IPS DF 6.9 (cell line): ENCODE results near the gene NTNG2.

Experiments used
- DNase-seq: peaks from one replicate; pipeline ENCODE4 v3.0.0-alpha.2; 2013; ENCODE audit warnings: low read depth, low spot score
- H3K27ac ChIP-seq: one replicate; pipeline ENCODE4 v1.5.1; 2013; ENCODE audit warnings: low read length, control low read depth
- H3K27me3 ChIP-seq: 2 replicates; pipeline ENCODE4 v1.6.1; 2013; ENCODE audit warnings: mild to moderate bottlenecking, low read length; ENCODE audit not compliant: control insufficient read depth, insufficient read depth
- H3K36me3 ChIP-seq: 2 replicates; pipeline ENCODE4 v1.6.1; 2013; ENCODE audit warnings: low read length; ENCODE audit not compliant: control insufficient read depth, insufficient read depth
- H3K4me1 ChIP-seq: 2 replicates; pipeline ENCODE4 v1.6.1; 2013; ENCODE audit warnings: low read length; ENCODE audit not compliant: control insufficient read depth, insufficient read depth
- H3K4me3 ChIP-seq: 2 replicates; pipeline ENCODE4 v1.5.1; 2013; ENCODE audit warnings: mild to moderate bottlenecking, low read length
- H3K9me3 ChIP-seq: 2 replicates; pipeline ENCODE4 v1.6.1; 2013; ENCODE audit warnings: low read length, inconsistent platforms; ENCODE audit not compliant: control insufficient read depth, insufficient read depth
- WGBS: extraction: QIAGEN DNeasy Blood & Tissue Kit; methylation state at CpG from one replicate; pipeline ENCODE4 v1.1.7; 2013; ENCODE audit warnings: mixed read lengths, missing lambda C conversion rate; ENCODE audit not compliant: insufficient read length, insufficient coverage; 5-methylcytosine and 5-hydroxymethylcytosine counted together

NTNG2 gene

GRCh38 chr9:132146039-132146438 lies 15.8 kb upstream of the NTNG2 start:
- H3K27ac ChIP-seq = no peak overlapping the region
- H3K27me3 ChIP-seq = no peaks in the 10 kb centered on the region
- H3K36me3 ChIP-seq = no peaks in the 10 kb centered on the region
- no peaks in the 10 kb centered on the region for H3K9me3 ChIP-seq
- no CpG with 5 or more reads among the region's 12 CpGs for WGBS
- H3K4me1 ChIP-seq = 0 out of 2 replicates have a peak, but pooled peaks cover 1% of the 10 kb centered on the region
- DNase-seq = no peak
- H3K4me3 ChIP-seq = no peak overlapping the region

- H3K27me3 ChIP-seq = no peaks in the 10 kb centered on the region
- H3K27ac ChIP-seq = no peak overlapping the region
Measured at GRCh38 chr9:132146575-132146974, 15.3 kb upstream of the NTNG2 start.

GRCh38 chr9:132147331-132147730 lies 14.5 kb upstream of the NTNG2 start:
- Histone ChIP-seq H3K27ac (no peak overlapping the region), H3K9me3 (no peaks in the 10 kb centered on the region), H3K27me3 (no peaks in the 10 kb centered on the region), H3K36me3 (no peaks in the 10 kb centered on the region), H3K4me3 (no peak overlapping the region), H3K4me1 (0 out of 2 replicates have a peak, but pooled peaks cover 1% of the 10 kb centered on the region)
- no CpG with 5 or more reads among the region's 4 CpGs for WGBS
- no peak for DNase-seq

More at GRCh38 chr9:132146575-132146974, 15.3 kb upstream of the NTNG2 start:
- Histone ChIP-seq H3K36me3 (no peaks in the 10 kb centered on the region), H3K9me3 (no peaks in the 10 kb centered on the region), H3K4me3 (no peak overlapping the region), H3K4me1 (0 out of 2 replicates have a peak, but pooled peaks cover 1% of the 10 kb centered on the region)
- DNase-seq = no peak
- WGBS = no CpG with 5 or more reads among the region's 13 CpGs

GRCh38 chr9:132147839-132148238 lies 14.0 kb upstream of the NTNG2 start:
- H3K27ac ChIP-seq = no peak overlapping the region
- no peaks in the 10 kb centered on the region for H3K9me3 ChIP-seq
- H3K4me3 ChIP-seq = no peak overlapping the region
- no peaks in the 10 kb centered on the region for H3K36me3 ChIP-seq
- no peaks in the 10 kb centered on the region for H3K27me3 ChIP-seq
- DNase-seq = no peak
- H3K4me1 ChIP-seq = 0 out of 2 replicates have a peak, but pooled peaks cover under 1% of the 10 kb centered on the region
- WGBS = no CpG with 5 or more reads among the region's 8 CpGs

- Histone ChIP-seq H3K4me3 (no peak overlapping the region), H3K27me3 (no peaks in the 10 kb centered on the region), H3K9me3 (no peaks in the 10 kb centered on the region), H3K36me3 (no peaks in the 10 kb centered on the region), H3K27ac (no peak overlapping the region), H3K4me1 (0 out of 2 replicates have a peak, but pooled peaks cover 5% of the 10 kb centered on the region)
- DNase-seq = no peak
- WGBS = no CpG with 5 or more reads among the region's 10 CpGs
Measured at GRCh38 chr9:132150256-132150655, 11.6 kb upstream of the NTNG2 start.

GRCh38 chr9:132151118-132151517 lies 10.7 kb upstream of the NTNG2 start:
- DNase-seq = no peak
- Histone ChIP-seq H3K27me3 (no peaks in the 10 kb centered on the region), H3K4me1 (0 out of 2 replicates have a peak, but pooled peaks cover 5% of the 10 kb centered on the region), H3K4me3 (no peak overlapping the region), H3K9me3 (no peaks in the 10 kb centered on the region), H3K36me3 (no peaks in the 10 kb centered on the region), H3K27ac (no peak overlapping the region)
- WGBS = no CpG with 5 or more reads among the region's 4 CpGs

- no peak overlapping the region for H3K27ac ChIP-seq
- no peak for DNase-seq
- H3K9me3 ChIP-seq = no peaks in the 10 kb centered on the region
- H3K4me1 ChIP-seq = 0 out of 2 replicates have a peak, but pooled peaks cover 5% of the 10 kb centered on the region
- WGBS = no CpG with 5 or more reads among the region's 10 CpGs
- no peaks in the 10 kb centered on the region for H3K27me3 ChIP-seq
- H3K4me3 ChIP-seq = no peak overlapping the region
- H3K36me3 ChIP-seq = no peaks in the 10 kb centered on the region
Measured at GRCh38 chr9:132152231-132152630, 9.6 kb upstream of the NTNG2 start.

GRCh38 chr9:132154863-132155567 lies 6.8 kb upstream of the NTNG2 start:
- Histone ChIP-seq H3K9me3 (no peaks in the 10 kb centered on the region), H3K27me3 (peaks cover 3% of the 10 kb centered on the region; the same call in 1 of the 2 replicates), H3K36me3 (no peaks in the 10 kb centered on the region), H3K27ac (no peak overlapping the region), H3K4me3 (no peak overlapping the region), H3K4me1 (0 out of 2 replicates have a peak, but pooled peaks cover 5% of the 10 kb centered on the region)
- no CpG with 5 or more reads among the region's 16 CpGs for WGBS
- DNase-seq = no peak

GRCh38 chr9:132155568-132155895 lies 6.3 kb upstream of the NTNG2 start:
- Histone ChIP-seq H3K9me3 (no peaks in the 10 kb centered on the region), H3K4me3 (no peak overlapping the region), H3K36me3 (no peaks in the 10 kb centered on the region), H3K27me3 (peaks cover 5% of the 10 kb centered on the region; the same call in 1 of the 2 replicates), H3K27ac (no peak overlapping the region), H3K4me1 (0 out of 2 replicates have a peak, but pooled peaks cover 6% of the 10 kb centered on the region)
- no CpG with 5 or more reads among the region's 3 CpGs for WGBS
- no peak for DNase-seq

GRCh38 chr9:132156262-132156661 lies 5.6 kb upstream of the NTNG2 start:
- no peak for DNase-seq
- no CpG with 5 or more reads among the region's 5 CpGs for WGBS
- Histone ChIP-seq H3K4me3 (no peak overlapping the region), H3K27ac (no peak overlapping the region), H3K27me3 (peaks cover 6% of the 10 kb centered on the region; the same call in 1 of the 2 replicates), H3K36me3 (no peaks in the 10 kb centered on the region), H3K9me3 (no peaks in the 10 kb centered on the region), H3K4me1 (0 out of 2 replicates have a peak, but pooled peaks cover 7% of the 10 kb centered on the region)
